K562 (cell line): ENCODE data around the gene ELFN2. TPM values are rescaled to one million over a fixed set of nuclear protein-coding genes. Genes with fewer than 3 reads are reported as not detected.
A peak's percentile ranks its signal among the peaks of the same experiment; 100 is the strongest.

Experiments
- ATAC-seq: fragments of 200-7000 bp; cut with Tn5 transposase; 3 replicates; pipeline ENCODE4 v1.9.1; 2020; ENCODE audit warnings: moderate library complexity
- BruUV-seq: library from RNA; stranded (reverse); fragments of 400-500 nt; replicated peaks from 2 replicates; lab custom pipeline; 2021; lab: Mats Ljungman, UMichigan
- CTCF ChIA-PET: fragments of 300-600 bp; formaldehyde crosslinking; extraction: SDS; loops from one replicate; lab custom pipeline; 2021; ENCODE audit warnings: low intra/inter-chr PET ratio; lab: Yijun Ruan, JAX
- POLR2A ChIA-PET: fragments of 300-600, 350-650 bp; sonication (Branson Sonifier 250); formaldehyde crosslinking; extraction: SDS; loops from one replicate; lab custom pipeline; 2021; ENCODE audit warnings: antibody characterized with exemption, inconsistent platforms; lab: Yijun Ruan, JAX
- DNase-seq, 4 experiments: peaks; one replicate each; pipeline versions ENCODE4 v3.0.0 to v3.0.0-alpha.2; 2011 to 2018; ENCODE audit warnings: low spot score in 3 of 4, mixed read lengths in 3 of 4; ENCODE audit errors: extremely low read depth in 1 of 4
- FAIRE-seq: peaks from 2 replicates; lab custom pipeline; 2011; peaks lifted over from hg19 to GRCh38; lab: Jason Lieb, UNC
- H2AFZ ChIP-seq: 2 replicates; pipeline ENCODE4 v1.6.0; 2011; ENCODE audit warnings: low read depth, low read length, control low read depth, inconsistent platforms
- H3K27ac ChIP-seq: fragments of 200-600 bp; 3 replicates; pipeline ENCODE4 v1.8.0; 2011; ENCODE audit warnings: low read depth, mild to moderate bottlenecking, control low read depth, inconsistent platforms, low read length, moderate library complexity, mixed read lengths; ENCODE audit errors: extremely low read depth
- H3K27me3 ChIP-seq, 2 experiments: fragments of 300-600 bp in 1 of 2; 2 replicates in 1 of 2; 3 replicates in 1 of 2; pipeline versions ENCODE4 v1.6.0 to v1.8.0; 2011; ENCODE audit warnings: inconsistent platforms in 2 of 2, low read length in 2 of 2, mild to moderate bottlenecking in 1 of 2, mixed read lengths in 1 of 2, moderate library complexity in 1 of 2; ENCODE audit not compliant: control insufficient read depth in 2 of 2, insufficient read depth in 2 of 2
- H3K36me3 ChIP-seq: fragments of 300-600 bp; 3 replicates; pipeline ENCODE4 v1.8.0; 2011; ENCODE audit warnings: mild to moderate bottlenecking, low read length, inconsistent platforms; ENCODE audit not compliant: control insufficient read depth, insufficient read depth
- H3K4me1 ChIP-seq, 2 experiments: fragments of 200-600 bp in 1 of 2; replicated peaks in 1 of 2; 2 replicates in 1 of 2; 3 replicates in 1 of 2; pipeline versions ENCODE4 v1.5.1 to v1.8.0; 2011; ENCODE audit warnings: inconsistent platforms in 2 of 2, low read length in 2 of 2, mild to moderate bottlenecking in 1 of 2, mixed read lengths in 1 of 2, moderate library complexity in 1 of 2; ENCODE audit not compliant: control insufficient read depth in 2 of 2, insufficient read depth in 2 of 2
- H3K4me2 ChIP-seq: 2 replicates; pipeline ENCODE4 v1.6.1; 2011; ENCODE audit warnings: low read length, control low read depth, inconsistent platforms, mixed read lengths; ENCODE audit not compliant: insufficient read depth
- H3K4me3 ChIP-seq: fragments of 200-600 bp; sonication (generic), shearing (Covaris generic); 2 replicates; pipeline ENCODE4 v1.5.1; 2016; ENCODE audit warnings: control low read depth, inconsistent platforms
- H3K79me2 ChIP-seq: fragments of 200-600 bp; 3 replicates; pipeline ENCODE4 v1.8.0; 2011; ENCODE audit warnings: low read length, inconsistent platforms; ENCODE audit not compliant: control insufficient read depth, insufficient read depth
- H3K9ac ChIP-seq, 2 experiments: 2 replicates each; pipeline versions ENCODE4 v1.6.0 to v1.6.1; 2011; ENCODE audit warnings: low read depth in 2 of 2, low read length in 2 of 2, control low read depth in 1 of 2, inconsistent platforms in 1 of 2, mild to moderate bottlenecking in 1 of 2, mixed read lengths in 1 of 2; ENCODE audit not compliant: insufficient read depth in 1 of 2
- H3K9me1 ChIP-seq: one replicate; pipeline ENCODE4 v1.6.0; 2011; ENCODE audit warnings: inconsistent platforms, mild to moderate bottlenecking, low read length, moderate library complexity; ENCODE audit not compliant: control insufficient read depth, insufficient read depth
- H3K9me3 ChIP-seq: replicated peaks from 2 replicates; pipeline ENCODE4 v1.5.1; 2011; ENCODE audit warnings: low read depth, low read length, inconsistent platforms; ENCODE audit not compliant: control insufficient read depth, insufficient read depth
- H4K20me1 ChIP-seq: replicated peaks from 2 replicates; pipeline ENCODE4 v1.6.1; 2011; ENCODE audit warnings: low read length, inconsistent platforms, mixed read lengths; ENCODE audit not compliant: control insufficient read depth, insufficient read depth
- BCOR ChIP-seq: fragments of 450-650 bp; IDR thresholded peaks from 2 replicates; pipeline ENCODE4 v1.6.1; 2016
- BDP1 ChIP-seq: IDR thresholded peaks from 3 replicates; pipeline ENCODE4 v1.6.1; 2011; ENCODE audit not compliant: insufficient read length, insufficient read depth
- ESRRA ChIP-seq: fragments of 450-650 bp; IDR thresholded peaks from 2 replicates; pipeline ENCODE4 v1.6.1; 2014; ENCODE audit warnings: low read depth, mild to moderate bottlenecking, moderate library complexity, borderline replicate concordance
- GTF2F1 ChIP-seq: IDR thresholded peaks from 2 replicates; pipeline ENCODE4 v1.6.1; 2011; ENCODE audit warnings: low read depth, low read length, improper control_type of control experiment
- KDM1A ChIP-seq, 2 experiments: fragments of 450-650 bp; IDR thresholded peaks; 2 replicates each; pipeline ENCODE4 v1.6.1; 2016; ENCODE audit warnings: mild to moderate bottlenecking in 2 of 2
- KLF1 ChIP-seq: fragments of 450-650 bp; IDR thresholded peaks from 2 replicates; pipeline ENCODE4 v1.6.1; 2016; ENCODE audit warnings: missing genetic modification characterization, missing compliant biosample characterization
- NUFIP1 ChIP-seq: fragments of 450-650 bp; IDR thresholded peaks from 2 replicates; pipeline ENCODE4 v1.6.1; 2018; ENCODE audit not compliant: partially characterized antibody
- RBM25 ChIP-seq: fragments of 200-400 bp; formaldehyde crosslinking; IDR thresholded peaks from 2 replicates; pipeline ENCODE4 v1.6.1; 2018; ENCODE audit warnings: low read length, low read depth, moderate library complexity; ENCODE audit not compliant: severe bottlenecking
- U2AF2 ChIP-seq: fragments of 200-400 bp; formaldehyde crosslinking; optimal IDR thresholded peaks from 2 replicates; pipeline ENCODE3; 2017; ENCODE audit warnings: low read depth, mild to moderate bottlenecking, low read length
- ZBTB7A ChIP-seq: IDR thresholded peaks from 2 replicates; pipeline ENCODE4 v1.6.1; 2011; ENCODE audit warnings: low read depth, mild to moderate bottlenecking, low read length, moderate library complexity, borderline replicate concordance; ENCODE audit not compliant: control insufficient read depth
- ZFP1 ChIP-seq: fragments of 450-650 bp; formaldehyde crosslinking; IDR thresholded peaks from 2 replicates; pipeline ENCODE4 v1.4.0; 2020; ENCODE audit warnings: mild to moderate bottlenecking, mixed read lengths
- ZFP30 ChIP-seq: fragments of 250-450 bp; sonication (Bioruptor Pico); IDR thresholded peaks from 2 replicates; pipeline ENCODE4 v1.8.0; 2022; ENCODE audit warnings: moderate library complexity, mild to moderate bottlenecking, inconsistent platforms, borderline replicate concordance
- ZKSCAN1 ChIP-seq: fragments of 150-350 bp; IDR thresholded peaks from 2 replicates; pipeline ENCODE4 v1.6.1; 2016; ENCODE audit warnings: low read depth, low read length
- ZNF232 ChIP-seq: sonication (generic); formaldehyde crosslinking; IDR thresholded peaks from 2 replicates; pipeline ENCODE4 v1.8.0; 2022; ENCODE audit warnings: mild to moderate bottlenecking, missing genetic modification reagents
- WGBS: fragments of 100-300 bp; shearing (Covaris generic); methylation state at CpG from one replicate; pipeline ENCODE4 v1.1.6; 2016; ENCODE audit warnings: low coverage, mixed read lengths; ENCODE audit not compliant: insufficient coverage; ENCODE audit errors: missing lambda C conversion rate; 5-methylcytosine and 5-hydroxymethylcytosine counted together
- in situ Hi-C: fragments of 300-500 bp; cut with MboI; formaldehyde crosslinking; loops from 4 replicates; pipeline ENCODE4 v1.15.0; 2018; ENCODE audit warnings: inconsistent platforms, mixed read lengths
- intact Hi-C: fragments of 100-400 bp; cut with micrococcal nuclease; formaldehyde crosslinking; loops from 2 replicates; pipeline ENCODE4 v1.14.2; 2022
- polyA plus RNA-seq, 8 experiments: library from polyadenylated mRNA; depleted of rRNA in 4 of 8; stranded (reverse) in 5 of 8; unstranded in 3 of 8; fragments of >200 nt; fragmentation: Nextera tagmentation in 2 of 8; fragmentation: Illumina TruSeq in 1 of 8; extraction: Ambion mirVana in 2 of 8; extraction: Trizol in 1 of 8; gene quantifications; 2 replicates each; pipeline versions ENCODE4 v1.2.1 to v1.2.3, GENCODE V29; 2011 to 2014; ENCODE audit warnings: inconsistent platforms in 1 of 8, missing spikeins in 1 of 8
- total RNA-seq, 7 experiments: library from RNA; depleted of rRNA in 6 of 7; stranded (reverse); fragments of >200 nt in 6 of 7; fragmentation: Illumina TruSeq in 2 of 7; extraction: Trizol in 2 of 7; gene quantifications; 2 replicates each; pipeline versions ENCODE4 v1.2.1 to v1.2.3, GENCODE V29; 2011 to 2021; ENCODE audit warnings: low replicate concordance in 1 of 7
- TF ChIP-seq, protein P1 (sequence below), 2 experiments: fragments of 250-450 bp in 1 of 2; fragments of 450-650 bp in 1 of 2; sonication (Bioruptor Pico) in 1 of 2; IDR thresholded peaks; 2 replicates each; pipeline versions ENCODE4 v1.6.1 to v1.8.0; 2016 to 2021; ENCODE audit warnings: mild to moderate bottlenecking in 2 of 2, moderate library complexity in 2 of 2, missing compliant biosample characterization in 1 of 2, missing genetic modification characterization in 1 of 2
- TF ChIP-seq, protein P2 (sequence below): fragments of 200-800 bp; sonication (Bioruptor generic); IDR thresholded peaks from 2 replicates; pipeline ENCODE4 v1.6.1; 2017; ENCODE audit warnings: missing genetic modification characterization, missing compliant biosample characterization

The ELFN2 gene
- total and polyA plus RNA-seq, 9 of the 15 experiments (the other 6 are each of a cell fraction or from before 2014, with no cell fraction given), result not detected

DNA sequence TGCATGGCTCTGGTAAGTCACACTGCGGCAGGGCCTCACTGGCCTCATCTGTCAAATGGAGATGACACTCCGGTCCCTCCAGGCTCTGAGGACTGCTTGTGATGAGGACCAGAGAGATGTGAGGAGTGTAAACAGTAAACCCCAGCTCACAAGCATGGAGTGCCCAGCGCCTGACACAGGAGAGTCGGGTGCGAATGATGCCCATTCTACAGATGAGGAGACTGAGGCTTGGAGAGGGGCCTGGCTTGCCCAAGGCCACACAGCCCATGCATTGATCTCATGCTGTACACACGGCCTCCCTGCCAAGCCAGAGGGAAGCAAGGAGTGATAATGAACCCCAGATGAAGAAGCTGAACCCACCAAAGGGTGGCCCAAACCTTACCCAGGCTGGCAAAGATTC, 37.2 kb downstream of the ELFN2 start:
- TF ChIP-seq KLF1, result no peak
- TF ChIP-seq ZKSCAN1, result no peak
- TF ChIP-seq RBM25, result peak; percentile 82
- TF ChIP-seq BCOR, result peak; percentile 56
- TF ChIP-seq ZFP1 (CRISPR knock-in tag), result no peak
- TF ChIP-seq KDM1A (IDR thresholded peaks at IDR 0.05), result peak in 1 of 2 experiments; percentile 20; a peak in 1 of 4 replicates
- Histone ChIP-seq H3K4me2 (no peak overlapping the region), H3K27ac (no peak overlapping the region), H3K4me1 (peaks cover 0 to 12% of the 10 kb centered on the region in 2 experiments; a peak in 2 of 5 replicates), H3K9me3 (no peaks in the 10 kb centered on the region), H3K79me2 (no peaks in the 10 kb centered on the region), H3K9ac (no peak overlapping the region), H3K9me1 (no peaks in the 10 kb centered on the region), H4K20me1 (no peaks in the 10 kb centered on the region), H3K4me3 (no peak overlapping the region), H3K36me3 (no peaks in the 10 kb centered on the region), H3K27me3 (peaks cover 0 to 47% of the 10 kb centered on the region in 2 experiments; a peak in 3 of 5 replicates), H2AFZ (no peak overlapping the region)
- ATAC-seq, result no peak
- no peak for DNase-seq
- FAIRE-seq, result no peak
- in situ Hi-C loops (no loop called here), intact Hi-C loops (no loop called here)
- ChIA-PET POLR2A (no interaction called here), CTCF (no interaction called here)
- WGBS, result 9% methylated on average over 6 of the region's 6 CpGs
- BruUV-seq, result no TSS peak

DNA sequence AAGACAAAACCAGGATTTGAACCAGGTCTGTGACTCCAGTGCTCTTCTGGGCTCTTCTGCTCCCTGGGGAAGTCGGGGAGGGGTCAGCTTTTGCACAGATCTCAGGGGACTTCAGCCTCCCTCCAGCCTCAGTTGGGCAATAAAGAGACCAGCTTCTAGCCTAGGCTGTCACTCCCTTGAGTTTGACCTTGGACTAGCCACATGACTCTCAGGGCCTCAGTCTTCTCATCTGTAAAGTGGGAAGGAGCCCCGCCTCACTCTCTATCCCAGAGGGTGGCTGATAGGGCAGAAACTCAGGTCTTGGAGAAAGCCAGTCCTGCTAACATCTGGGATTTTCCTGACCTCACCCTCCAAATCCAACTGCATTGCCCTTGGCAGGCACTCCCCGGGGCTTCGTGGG, 38.7 kb downstream of the ELFN2 start:
- intact Hi-C loops, result no loop called here
- TF ChIP-seq NUFIP1 (no peak), ZNF232 (CRISPR knock-in tag) (no peak), GTF2F1 (no peak), KDM1A (IDR thresholded peaks at IDR 0.05) (peak in 1 of 2 experiments; percentile 25; a peak in 1 of 4 replicates), ESRRA (0 out of 2 replicates have a peak, but pooled peaks have one; percentile 11), BDP1 (no peak), U2AF2 (no peak), ZFP30 (CRISPR knock-in tag) (no peak), ZBTB7A (no peak)
- TF ChIP-seq, protein P1, sequence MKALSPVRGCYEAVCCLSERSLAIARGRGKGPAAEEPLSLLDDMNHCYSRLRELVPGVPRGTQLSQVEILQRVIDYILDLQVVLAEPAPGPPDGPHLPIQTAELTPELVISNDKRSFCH (CRISPR knock-in tag; IDR thresholded peaks at IDR 0.05), result no peak
- TF ChIP-seq, protein P1 (tag; IDR thresholded peaks at IDR 0.05), result no peak
- TF ChIP-seq, protein P2, sequence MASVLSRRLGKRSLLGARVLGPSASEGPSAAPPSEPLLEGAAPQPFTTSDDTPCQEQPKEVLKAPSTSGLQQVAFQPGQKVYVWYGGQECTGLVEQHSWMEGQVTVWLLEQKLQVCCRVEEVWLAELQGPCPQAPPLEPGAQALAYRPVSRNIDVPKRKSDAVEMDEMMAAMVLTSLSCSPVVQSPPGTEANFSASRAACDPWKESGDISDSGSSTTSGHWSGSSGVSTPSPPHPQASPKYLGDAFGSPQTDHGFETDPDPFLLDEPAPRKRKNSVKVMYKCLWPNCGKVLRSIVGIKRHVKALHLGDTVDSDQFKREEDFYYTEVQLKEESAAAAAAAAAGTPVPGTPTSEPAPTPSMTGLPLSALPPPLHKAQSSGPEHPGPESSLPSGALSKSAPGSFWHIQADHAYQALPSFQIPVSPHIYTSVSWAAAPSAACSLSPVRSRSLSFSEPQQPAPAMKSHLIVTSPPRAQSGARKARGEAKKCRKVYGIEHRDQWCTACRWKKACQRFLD (CRISPR knock-in tag), result no peak

More for the DNA sequence above, 38.7 kb downstream of the ELFN2 start:
- no peak overlapping the region for H3K4me3 ChIP-seq
- H3K9ac ChIP-seq, result no peak overlapping the region
- DNase-seq (no peak), ATAC-seq (no peak), FAIRE-seq (no peak)
- ChIA-PET CTCF (no interaction called here), POLR2A (no interaction called here)
- H3K9me1 ChIP-seq, result no peaks in the 10 kb centered on the region
- BruUV-seq, result no TSS peak
- H2AFZ ChIP-seq, result no peak overlapping the region
- peaks cover 0 to 35% of the 10 kb centered on the region in 2 experiments; a peak in 2 of 5 replicates for H3K27me3 ChIP-seq
- no peaks in the 10 kb centered on the region for H3K36me3 ChIP-seq
- no peaks in the 10 kb centered on the region for H3K9me3 ChIP-seq
- in situ Hi-C loops, result no loop called here
- 7% methylated on average over 2 of the region's 4 CpGs for WGBS
- H3K27ac ChIP-seq, result no peak overlapping the region
- peaks cover 0 to 8% of the 10 kb centered on the region in 2 experiments; a peak in 2 of 5 replicates for H3K4me1 ChIP-seq
- H3K79me2 ChIP-seq, result no peaks in the 10 kb centered on the region
- no peaks in the 10 kb centered on the region for H4K20me1 ChIP-seq
- no peak overlapping the region for H3K4me2 ChIP-seq
